HG03354 (cell line): Measurements from ENCODE around the gene C4orf36.

ENCODE experiments used
- ATAC-seq: cut with Tn5 transposase; IDR thresholded peaks from one replicate; pipeline ENCODE4 v1.9.1; 2021; ENCODE audit warnings: mild to moderate bottlenecking; ENCODE audit not compliant: unreplicated experiment, poor library complexity, severe bottlenecking

The C4orf36 gene, protein sequence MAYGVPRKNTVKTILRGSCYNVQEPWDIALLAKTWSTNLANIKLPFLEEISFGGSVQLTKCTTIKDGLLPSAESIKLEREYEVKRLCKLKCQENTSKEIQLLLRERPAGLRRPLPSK

DNA sequence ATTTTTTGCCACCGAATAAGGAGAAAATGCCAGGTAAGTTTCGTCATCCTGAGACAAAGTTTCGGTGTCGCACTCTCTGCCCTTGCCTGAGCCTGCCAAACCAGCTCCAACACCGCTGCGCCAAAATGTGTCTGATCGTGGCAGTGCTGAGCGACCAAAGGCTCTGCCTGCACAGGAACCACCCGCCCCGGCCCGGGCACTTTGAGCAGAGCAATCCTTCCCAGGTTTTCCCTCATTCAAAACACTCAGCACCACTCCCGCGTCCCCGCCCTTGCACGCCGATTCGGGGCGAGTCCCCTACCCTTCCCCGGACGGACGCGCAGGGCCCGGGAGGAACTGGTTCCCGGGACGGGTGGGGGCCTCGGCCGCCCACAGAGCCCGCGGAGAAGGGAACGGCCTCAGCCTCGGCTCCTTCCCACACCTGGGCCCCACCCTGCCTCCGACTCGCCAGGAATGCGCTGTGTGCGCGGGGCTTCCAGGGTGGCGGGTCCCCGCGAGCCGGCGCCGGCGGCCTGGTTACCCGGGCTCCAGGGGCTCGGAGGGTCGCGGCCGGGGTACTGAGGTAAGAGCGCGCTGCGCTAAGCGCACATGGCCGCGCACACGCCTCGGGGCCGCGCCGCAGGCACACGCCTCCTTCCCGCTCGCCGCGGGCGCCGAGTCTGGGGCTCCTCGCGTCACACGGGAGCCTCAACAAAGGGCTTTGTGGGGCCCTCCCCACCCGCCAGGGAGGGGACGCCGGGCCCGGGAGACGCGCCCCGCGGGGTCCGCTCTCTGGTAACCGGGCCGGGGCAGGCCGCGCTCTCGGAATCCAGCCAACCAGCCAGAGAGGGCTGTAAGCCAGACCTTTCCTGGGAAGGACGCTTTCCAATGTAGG lies at the start of gene C4orf36:
TSS of gene C4orf36 (minus strand) at position 661 of the 874 bp plus-strand sequence. CDS start 902 bp downstream, outside the sequence.
- peak; percentile 69 for ATAC-seq

DNA sequence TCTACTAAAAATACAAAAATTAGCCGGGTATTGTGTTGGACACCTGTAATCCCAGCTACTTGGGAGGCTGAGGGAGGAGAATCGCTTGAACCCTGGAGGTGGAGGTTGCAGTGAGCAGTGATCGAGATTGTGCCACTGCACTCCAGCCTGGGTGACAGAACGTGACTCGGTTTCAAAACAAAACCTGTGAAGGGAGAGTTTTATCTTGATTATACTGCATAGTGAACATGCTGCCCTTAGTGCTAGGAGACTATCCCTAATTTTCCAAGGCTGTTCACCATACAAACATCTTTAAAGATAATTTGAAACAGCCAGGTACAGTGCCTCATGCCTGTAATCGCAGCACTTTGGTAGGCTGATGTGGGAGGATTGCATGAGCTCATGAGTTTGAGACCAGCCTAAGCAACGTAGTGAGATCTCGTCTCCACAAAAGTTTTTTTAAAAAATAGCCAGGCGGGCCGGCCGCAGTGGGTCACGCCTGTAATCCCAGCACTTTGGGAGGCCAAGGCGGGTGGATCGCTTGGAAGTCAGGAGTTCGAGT lies 48.8 kb upstream of the C4orf36 start:
- ATAC-seq, result no peak

DNA sequence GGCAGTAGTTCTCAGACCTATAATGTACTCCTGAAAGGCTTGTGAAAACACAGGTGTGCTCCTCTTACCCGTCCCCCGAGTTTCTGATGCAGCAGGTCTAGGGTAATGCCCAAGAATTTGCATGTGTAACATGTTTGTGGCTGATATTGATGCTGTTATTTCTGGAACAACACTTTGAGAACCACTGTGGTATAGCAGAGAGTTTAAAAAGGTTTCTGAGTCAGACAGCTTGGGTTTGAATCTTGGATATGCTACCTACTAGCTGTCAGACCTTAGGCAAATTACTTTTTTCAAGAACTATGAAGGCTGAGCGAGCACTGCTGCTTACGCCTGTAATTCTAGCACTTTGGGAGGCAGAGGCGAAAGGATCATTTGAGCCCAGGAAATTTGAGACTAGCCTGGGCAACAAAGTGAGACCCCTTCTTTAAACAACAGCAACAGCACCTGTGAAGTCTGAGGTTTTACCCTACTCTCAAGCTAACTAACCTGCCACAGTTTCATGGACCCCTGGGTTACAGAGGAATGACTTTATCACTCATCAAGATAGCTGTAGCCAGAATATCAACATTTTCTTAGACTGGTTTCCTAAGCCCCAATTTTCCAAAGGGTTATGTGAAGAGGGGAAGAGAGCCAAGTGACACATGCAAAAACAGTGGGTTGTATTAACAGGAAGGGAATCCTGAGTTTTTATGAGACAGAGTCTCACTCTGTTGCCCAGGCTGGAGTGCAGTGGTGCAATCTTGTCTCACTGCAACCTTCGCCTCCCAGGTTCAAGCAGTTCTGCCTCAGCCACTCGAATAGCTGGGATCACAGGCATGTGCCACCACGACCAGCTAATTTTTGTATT lies 47.7 kb upstream of the C4orf36 start:
- ATAC-seq, result peak; percentile 63

DNA sequence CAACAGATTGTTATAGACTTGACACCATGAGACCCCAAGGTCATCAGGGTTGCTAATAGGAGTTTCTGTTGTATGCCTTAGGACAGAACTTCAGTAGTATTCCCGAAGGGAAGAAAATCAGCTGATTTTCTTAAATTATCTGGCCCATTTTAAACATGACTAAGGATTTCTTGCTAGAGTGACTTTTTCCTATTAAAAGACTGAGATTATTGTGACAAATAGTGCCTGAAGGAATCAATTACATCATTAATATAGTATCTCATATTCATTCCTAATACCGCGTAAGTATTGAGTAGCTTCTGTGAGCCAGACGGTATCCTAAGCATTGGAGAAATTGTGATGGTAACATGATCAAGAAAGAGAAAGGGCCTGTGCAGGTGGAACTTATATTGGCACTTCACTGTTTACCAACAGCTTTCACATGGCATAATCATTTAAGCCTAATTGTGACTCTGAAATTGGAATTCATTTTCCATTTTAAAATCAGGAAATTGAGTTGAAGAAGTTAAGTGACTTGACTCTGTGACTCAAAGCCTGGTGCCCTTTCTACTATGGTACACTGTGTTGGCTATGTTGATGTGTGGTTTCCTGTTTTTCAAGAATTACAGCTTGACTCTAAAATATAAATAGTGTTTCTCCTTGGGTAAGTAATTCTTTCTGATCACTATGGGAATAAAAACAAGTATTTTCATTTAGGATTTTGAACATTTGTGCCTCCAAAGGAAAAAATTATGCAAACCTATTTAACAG lies 46.7 kb upstream of the C4orf36 start:
- ATAC-seq, result no peak

DNA sequence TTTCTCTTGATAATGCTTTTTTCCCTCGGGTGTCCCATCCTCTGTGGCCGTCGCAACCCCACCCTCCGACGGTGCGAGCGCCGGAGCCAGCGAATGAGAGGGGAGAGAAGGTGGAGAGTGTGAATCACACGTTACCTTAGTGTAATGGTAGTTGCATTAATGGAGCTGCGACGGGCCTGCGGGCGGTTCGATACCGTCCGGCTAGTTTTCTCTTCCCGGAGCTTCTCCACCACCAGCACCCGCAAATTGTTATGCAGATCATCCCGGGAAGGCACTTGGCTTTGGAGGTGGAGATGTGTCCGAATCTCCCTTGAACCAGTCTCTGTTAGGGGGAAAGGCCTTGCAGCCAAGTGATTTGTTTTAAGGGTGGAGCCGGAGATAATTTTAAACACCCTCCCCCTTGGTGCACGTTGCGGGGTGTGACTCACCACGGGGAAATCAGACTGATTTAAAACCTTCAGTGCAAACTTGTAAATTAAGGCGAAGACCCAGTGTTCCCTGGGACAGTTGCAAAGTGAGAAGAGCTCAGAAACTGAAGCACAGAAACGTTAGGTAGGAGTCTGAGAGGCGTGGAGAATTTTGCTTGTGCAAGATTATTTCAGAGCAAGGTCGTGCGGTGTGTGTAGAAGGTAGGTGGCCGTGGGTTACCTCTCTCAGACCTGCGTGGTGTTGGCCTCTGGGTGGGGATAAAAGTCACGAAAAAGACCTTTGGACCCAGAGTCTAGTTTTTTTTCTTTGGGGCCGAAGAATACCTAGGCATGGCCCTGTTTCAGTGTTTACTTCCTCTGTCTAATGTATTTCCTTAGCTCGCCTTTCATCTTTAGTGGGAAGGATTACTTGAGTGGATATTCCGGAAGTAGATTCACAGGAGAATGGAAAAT lies 43.9 kb upstream of the C4orf36 start:
- ATAC-seq, result peak; percentile 41

DNA sequence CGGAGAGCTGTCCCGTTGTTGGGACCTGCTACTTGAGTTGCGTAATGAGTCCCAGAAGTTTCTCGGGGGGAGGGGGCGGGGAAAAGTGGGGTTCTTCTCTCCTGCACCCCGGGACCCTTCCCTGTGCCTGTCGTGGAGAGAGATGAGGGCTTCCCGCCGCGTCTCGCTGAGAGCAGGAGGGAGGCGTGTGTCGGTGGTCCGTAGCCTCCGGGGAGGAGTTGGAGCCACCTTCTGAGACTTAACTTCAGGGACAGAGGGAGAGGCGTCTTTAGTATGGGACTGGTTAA lies 43.3 kb upstream of the C4orf36 start:
- no peak for ATAC-seq

DNA sequence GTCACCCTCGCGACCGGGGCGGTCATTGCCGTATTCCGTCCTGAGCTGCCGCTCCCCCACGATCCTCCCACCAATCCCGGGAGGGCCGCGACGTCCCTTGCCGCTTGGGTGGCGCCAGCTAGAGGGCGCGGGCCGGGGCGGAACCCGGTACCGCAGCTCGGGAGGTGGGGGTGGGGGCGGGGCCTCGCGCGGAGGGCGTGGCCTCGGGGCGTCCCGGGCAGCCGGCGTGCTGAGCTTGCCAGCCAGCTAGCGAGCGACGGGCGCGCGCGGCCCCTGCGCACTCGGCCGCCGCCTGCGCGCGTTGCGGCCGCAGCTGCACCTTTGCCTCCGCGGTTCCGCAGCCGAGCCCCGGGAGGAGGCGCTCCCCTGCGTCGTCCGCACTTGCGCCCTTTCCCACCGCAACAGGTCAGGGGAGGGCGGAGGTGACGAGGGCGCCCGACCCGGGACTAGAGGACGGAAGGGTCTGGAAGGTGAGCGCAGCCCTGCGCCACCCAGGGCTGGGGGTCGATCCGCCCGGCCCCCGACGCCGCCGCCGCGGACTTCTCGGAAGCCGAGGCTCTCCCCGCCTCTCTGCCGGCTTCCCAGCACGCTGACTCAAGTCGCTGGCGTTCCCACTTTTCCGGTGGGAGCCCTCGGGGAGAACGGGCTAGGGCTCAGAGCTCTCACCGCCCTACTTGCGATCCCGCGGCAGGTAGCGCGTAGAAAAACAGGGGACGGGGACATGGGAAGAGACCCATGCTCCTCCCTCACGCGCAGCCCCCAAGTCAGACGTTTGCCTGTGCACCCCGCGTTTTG lies 42.7 kb upstream of the C4orf36 start, which contains the start of gene AFF1:
TSS of gene AFF1 (plus strand) at position 241 of the 795 bp plus-strand sequence. CDS start 13,523 bp downstream, outside the sequence.
- ATAC-seq, result peak; percentile 46

DNA sequence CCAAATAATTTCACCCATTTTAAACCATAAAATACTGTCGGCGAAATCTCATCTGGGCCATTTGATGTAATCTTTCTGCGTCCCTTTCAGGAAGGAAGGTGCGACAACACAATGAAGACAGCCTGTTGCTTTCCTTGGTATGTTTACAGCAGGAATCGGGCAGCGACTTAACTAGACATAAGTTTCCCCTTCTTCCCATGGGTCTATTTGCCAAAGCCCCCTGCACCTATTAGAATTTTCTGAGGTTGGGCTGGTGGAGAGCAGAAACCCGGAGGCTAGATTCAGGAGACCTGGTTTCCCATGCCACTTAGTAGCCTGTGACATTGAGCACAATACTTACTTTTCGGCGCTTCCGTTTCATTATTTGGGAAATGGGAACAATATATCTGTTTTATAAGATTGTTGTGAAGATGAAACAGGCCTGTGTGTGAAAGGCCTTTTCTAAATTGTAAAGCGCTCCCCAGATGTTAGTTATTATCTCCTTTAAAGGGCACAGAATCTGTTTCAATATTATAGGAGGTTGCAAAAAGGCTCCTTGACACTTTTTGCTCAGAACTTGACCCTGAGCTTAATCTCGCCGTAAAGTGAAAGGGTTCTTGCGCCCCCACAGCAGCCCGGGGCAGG lies 42.0 kb upstream of the C4orf36 start:
- no peak for ATAC-seq

DNA sequence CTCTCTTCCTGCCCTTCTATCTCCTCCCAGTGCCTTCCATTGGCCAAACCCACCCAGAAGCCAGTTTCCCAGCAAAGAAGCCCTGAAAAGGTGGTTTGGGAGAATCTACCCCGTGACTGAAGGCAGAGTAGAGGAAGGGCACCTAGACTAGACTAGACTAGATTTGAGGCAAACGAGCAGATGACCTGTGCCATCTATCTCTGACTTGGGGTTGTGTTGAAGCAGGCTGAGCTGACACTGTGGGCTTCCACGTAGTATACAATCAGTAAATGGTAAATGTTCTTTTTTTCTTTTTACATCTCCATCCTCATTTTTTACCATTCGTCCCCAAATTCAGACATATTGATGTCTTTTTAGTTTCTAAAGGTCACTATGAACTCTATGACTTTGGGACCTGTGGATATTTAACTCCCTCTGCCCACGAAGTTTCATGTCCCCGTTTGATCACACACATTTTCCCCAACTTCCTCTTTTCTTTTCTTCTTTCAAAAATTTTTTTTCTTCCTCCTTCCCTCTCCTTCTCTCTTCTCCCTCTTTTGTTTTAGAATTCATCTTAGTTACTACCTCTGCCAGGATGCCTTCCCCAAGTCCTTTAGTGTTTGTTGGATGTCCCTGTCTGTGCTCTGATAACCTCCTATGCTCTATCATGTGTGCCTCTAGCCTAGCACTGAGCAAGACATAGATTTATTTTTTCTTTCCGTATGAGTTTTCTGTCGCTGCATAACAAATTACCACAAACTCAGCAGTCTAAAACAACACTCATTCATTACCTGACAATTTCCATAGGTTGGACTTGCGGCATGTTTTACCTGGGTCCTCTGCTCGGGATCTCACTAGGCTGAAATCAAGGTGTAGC lies 36.4 kb upstream of the C4orf36 start:
- ATAC-seq, result peak; percentile 43

DNA sequence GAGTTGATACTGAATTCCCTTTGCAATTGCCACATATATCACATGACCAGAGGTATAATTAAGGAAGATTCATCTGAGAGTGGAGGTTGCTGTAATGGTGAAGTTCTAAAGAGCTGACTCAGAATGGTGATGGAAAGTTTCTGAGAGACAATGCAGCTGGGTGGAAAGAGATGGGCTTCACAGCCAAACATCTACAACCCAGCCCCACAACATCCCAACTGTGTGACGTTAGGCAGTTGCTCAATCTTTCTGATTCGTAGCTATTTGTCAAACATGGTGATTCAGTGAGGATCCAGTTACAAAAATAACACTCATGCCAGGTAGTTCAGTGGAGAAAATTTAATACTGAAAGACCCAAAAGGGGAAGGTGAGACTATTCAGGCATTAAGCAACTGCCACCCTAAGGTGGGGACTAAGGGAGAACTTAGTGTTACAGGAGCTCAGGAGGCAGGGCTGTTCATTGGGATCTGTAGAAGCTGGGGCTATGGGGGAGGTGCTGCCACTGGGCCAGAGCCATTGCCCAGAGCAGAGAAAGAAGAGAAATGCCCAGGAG lies 35.7 kb upstream of the C4orf36 start:
- peak; percentile 41 for ATAC-seq

DNA sequence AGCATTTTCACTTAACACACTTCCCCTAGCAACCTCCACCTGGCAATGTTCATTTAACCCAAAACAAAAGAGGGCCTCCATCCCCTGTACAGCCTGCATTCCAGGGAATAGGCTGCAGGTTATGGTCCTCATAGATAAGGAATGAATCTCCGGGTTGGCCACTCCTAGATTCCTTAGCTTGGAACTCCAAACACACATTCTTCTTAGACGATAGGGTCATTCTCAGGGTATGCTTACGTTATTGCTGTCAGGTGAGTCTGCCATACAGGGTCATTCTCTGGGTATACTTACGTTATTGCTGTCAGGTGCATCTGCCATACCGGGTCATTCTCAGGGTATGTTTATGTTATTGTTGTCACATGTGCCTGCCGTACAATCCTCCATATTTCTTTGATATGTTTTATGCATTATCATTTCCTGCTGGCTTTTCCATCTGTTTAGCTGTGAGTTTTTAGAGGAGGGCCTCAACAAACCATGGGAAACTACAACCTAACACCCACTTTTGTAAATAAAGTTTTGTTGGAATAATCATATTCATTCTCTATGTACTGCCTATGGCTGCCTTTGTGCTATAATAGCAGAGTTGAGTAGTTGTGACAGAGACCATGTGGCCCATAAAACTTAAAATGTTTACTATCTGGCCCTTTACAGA lies 34.3 kb upstream of the C4orf36 start:
- no peak for ATAC-seq

DNA sequence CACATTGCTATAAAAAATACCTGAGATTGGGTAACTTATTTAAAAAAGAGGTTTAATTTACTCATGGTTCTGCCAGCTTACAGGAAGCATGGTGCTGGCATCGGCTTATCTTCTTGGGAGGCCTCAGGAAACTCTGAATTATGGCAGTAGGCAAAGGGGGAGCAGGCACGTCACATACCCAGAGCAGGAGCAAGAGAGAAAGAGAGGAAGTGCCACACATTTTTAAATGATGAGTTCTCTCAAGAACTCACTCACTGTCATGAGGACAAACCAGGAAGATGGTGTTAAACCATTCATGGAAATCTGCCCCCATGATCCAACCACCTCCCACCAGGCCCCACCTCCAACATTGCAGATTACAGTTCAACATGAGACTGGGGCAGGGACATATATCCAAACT lies 32.6 kb upstream of the C4orf36 start:
- ATAC-seq, result no peak

DNA sequence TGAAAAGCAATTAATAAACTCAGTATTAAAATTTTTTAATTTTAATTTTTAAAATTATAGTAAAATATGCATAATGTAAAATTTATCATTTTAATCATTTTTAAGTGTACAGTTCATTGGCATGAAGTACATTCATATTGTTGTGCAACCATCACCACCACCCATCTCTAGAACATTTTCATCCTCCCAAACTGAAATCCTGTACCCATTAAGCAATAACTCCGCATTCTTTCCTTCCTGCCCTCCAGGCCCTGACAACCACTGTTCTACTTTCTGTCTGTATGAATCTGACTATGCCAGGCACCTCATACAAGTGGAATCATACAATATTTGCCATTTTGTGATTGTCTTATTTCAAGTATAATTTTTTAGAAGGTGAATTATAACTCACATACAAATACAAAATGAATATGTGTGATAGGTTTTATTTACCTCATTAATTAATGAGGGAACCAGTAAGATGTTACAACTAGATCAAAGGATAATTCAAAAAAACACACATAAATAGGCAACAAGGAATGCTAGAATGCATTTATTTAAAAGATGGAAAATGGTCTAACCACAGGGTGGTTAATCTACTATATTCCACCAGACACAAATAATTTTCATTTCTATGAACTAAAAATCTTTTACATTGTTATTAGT lies 29.5 kb upstream of the C4orf36 start:
- no peak for ATAC-seq

DNA sequence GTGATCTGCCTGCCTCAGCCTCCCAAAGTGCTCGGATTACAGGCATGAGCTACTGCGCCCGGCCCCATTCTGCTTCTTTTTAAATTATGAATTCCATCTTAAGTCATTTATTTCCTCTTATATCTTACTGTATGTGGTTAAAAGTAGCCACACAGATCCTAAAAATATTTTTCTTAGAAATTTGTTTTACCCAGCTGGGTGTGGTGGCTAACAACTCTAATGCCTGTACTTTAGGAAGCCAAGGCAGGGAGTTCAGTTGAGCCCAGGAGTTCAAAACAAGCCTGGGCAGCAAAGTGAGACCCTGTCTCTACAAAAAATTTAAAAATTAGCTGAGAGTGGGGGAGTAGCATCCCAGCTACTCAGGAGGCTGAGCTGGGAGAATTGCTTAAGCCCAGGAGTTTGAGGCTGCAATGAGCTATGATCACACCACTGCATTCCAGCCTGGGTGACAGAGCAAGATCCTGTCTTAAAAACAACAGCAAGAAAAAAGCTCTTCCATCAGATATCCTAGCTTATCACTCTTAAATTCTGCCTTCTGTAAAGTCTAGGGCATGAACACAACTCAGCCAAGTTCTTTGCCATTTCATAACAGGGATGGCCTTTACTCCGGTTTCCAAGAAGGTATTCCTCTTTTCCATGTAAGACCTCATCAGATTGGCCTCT lies 27.5 kb upstream of the C4orf36 start:
- no peak for ATAC-seq

DNA sequence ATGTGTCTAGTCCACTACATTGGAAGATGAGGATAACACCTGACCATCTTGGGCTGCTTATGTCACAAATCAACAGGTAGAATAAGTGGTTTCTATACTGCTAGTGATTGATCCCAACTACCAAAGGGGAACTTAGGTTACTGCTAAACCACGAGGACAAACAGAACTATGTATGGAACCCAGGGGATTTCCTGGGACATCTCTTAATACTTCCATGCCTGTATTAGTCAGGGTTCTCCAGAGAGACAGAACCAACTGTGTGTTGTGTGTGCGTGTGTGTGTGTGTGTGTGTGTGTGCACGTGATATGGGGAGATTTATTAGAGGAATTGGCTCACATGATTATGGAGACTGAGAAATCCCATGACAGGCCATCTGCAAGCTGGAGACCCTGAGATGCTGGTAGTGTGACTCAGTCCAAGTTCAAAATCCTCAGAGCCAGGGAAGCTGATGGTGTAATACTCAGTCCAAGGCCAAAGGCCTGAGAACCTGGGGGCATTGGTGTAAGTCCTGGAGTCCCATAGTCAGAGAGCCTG lies 26.4 kb upstream of the C4orf36 start:
- no peak for ATAC-seq
